HCT116 (cell line): ENCODE measurements around the gene SPTSSA.

Experiments
- CTCF ChIP-seq, 3 experiments: fragments of 200-600 bp in 1 of 3; sonication (generic) in 1 of 3; IDR thresholded peaks in 2 of 3; conservative IDR thresholded peaks in 1 of 3; 2 replicates each; pipeline ENCODE4 v1.5.1; 2012 to 2017; ENCODE audit warnings: low read depth in 2 of 3, low read length in 2 of 3, antibody characterized with exemption in 1 of 3, borderline replicate concordance in 1 of 3, control low read depth in 1 of 3, mild to moderate bottlenecking in 1 of 3, mixed read lengths in 1 of 3, mixed run types in 1 of 3, moderate library complexity in 1 of 3; ENCODE audit not compliant: insufficient read depth in 1 of 3
- EZH2phosphoT487 ChIP-seq: fragments of 200-600 bp; IDR thresholded peaks from 2 replicates; pipeline ENCODE4 v1.6.1; 2018; ENCODE audit warnings: antibody characterized with exemption, borderline replicate concordance
- POLR2A ChIP-seq: IDR thresholded peaks from 2 replicates; pipeline ENCODE4 v1.7.0; 2011; ENCODE audit warnings: borderline replicate concordance; ENCODE audit not compliant: insufficient read depth, insufficient read length; ENCODE audit errors: extremely low read depth
- YY1 ChIP-seq: IDR thresholded peaks from 2 replicates; pipeline ENCODE4 v1.6.1; 2011; ENCODE audit warnings: low read length, low read depth, moderate library complexity, mild to moderate bottlenecking; ENCODE audit not compliant: insufficient replicate concordance; ENCODE audit errors: extremely low read depth

DNA sequence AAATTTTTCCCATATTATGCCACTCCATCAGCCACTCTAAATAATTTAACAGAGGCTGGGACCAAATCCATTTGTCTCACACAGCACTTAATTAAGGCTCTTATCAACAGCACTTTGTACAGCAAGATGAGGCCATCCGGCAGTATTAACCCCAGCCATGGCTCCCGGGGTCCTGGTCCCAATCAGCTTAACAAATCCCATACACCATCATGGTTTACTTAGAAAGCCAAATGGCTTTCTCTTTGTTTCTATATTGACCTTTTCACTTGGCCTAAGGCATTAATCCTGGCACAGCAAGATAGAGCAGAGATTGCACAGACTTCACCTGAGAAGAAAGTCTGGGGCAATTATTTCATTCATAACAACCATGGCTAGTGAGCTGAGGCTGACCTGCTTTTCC, 38.6 kb downstream of the SPTSSA start:
- TF ChIP-seq EZH2phosphoT487 (no peak), YY1 (no peak), CTCF (IDR thresholded peaks at IDR 0.05 in 2 of 3, conservative IDR thresholded peaks at IDR 0.05 in 1 of 3; ENCODE audit: borderline replicate concordance in 1 of 3, insufficient read depth in 1 of 3, low read depth in 2 of 3, low read length in 2 of 3) (no peak), POLR2A (no peak)
